HUES64 (cell line): ENCODE data around the gene BCL2.
A peak's percentile ranks its signal among the peaks of the same experiment; 100 is the strongest.

Experiments
- H3K27ac ChIP-seq: 2 replicates; pipeline ENCODE4 v1.7.0; 2013; ENCODE audit warnings: low read depth, low read length, inconsistent platforms
- H3K27me3 ChIP-seq: 2 replicates; pipeline ENCODE4 v1.6.1; 2013; ENCODE audit warnings: mild to moderate bottlenecking, low read length; ENCODE audit not compliant: insufficient read depth
- H3K36me3 ChIP-seq: 2 replicates; pipeline ENCODE4 v1.6.1; 2013; ENCODE audit warnings: mild to moderate bottlenecking, low read length; ENCODE audit not compliant: insufficient read depth
- H3K4me1 ChIP-seq: 2 replicates; pipeline ENCODE4 v1.6.1; 2013; ENCODE audit warnings: mild to moderate bottlenecking, low read length, moderate library complexity; ENCODE audit not compliant: insufficient read depth
- H3K4me3 ChIP-seq: 2 replicates; pipeline ENCODE4 v1.5.1; 2013; ENCODE audit warnings: mild to moderate bottlenecking, low read length, moderate library complexity
- H3K9ac ChIP-seq: 2 replicates; pipeline ENCODE4 v1.6.1; 2013; ENCODE audit warnings: mild to moderate bottlenecking, low read depth, low read length
- H3K9me3 ChIP-seq: 2 replicates; pipeline ENCODE4 v1.6.1; 2013; ENCODE audit warnings: low read depth, low read length; ENCODE audit not compliant: insufficient read depth
- WGBS: fragments of 150-250, 120-280 bp; methylation state at CpG from one replicate; pipeline ENCODE4 v1.1.7; 2013; ENCODE audit warnings: missing lambda C conversion rate; 5-methylcytosine and 5-hydroxymethylcytosine counted together

BCL2 gene

GRCh38 chr18:63074981-63075404 lies 244.6 kb downstream of the BCL2 start:
- WGBS: 3% methylated on average over 19 of the region's 19 CpGs
- H3K9me3 ChIP-seq: peaks cover 4% of the 10 kb centered on the region; the same call in 1 of the 2 replicates
- H3K4me1 ChIP-seq: no peaks in the 10 kb centered on the region
- H3K27ac ChIP-seq: no peak overlapping the region
- no peak overlapping the region for H3K9ac ChIP-seq
- no peaks in the 10 kb centered on the region for H3K27me3 ChIP-seq
- H3K4me3 ChIP-seq: peak overlapping the region; percentile 59
- no peaks in the 10 kb centered on the region for H3K36me3 ChIP-seq

GRCh38 chr18:63073481-63073880 lies 246.1 kb downstream of the BCL2 start:
- H3K27me3 ChIP-seq: no peaks in the 10 kb centered on the region; the same call in 1 of the 2 replicates
- H3K9ac ChIP-seq: no peak overlapping the region
- WGBS: 83% methylated on average over 1 of the region's 2 CpGs
- no peaks in the 10 kb centered on the region for H3K9me3 ChIP-seq
- no peaks in the 10 kb centered on the region for H3K4me1 ChIP-seq
- H3K27ac ChIP-seq: no peak overlapping the region
- H3K4me3 ChIP-seq: no peak overlapping the region
- H3K36me3 ChIP-seq: no peaks in the 10 kb centered on the region
